ENCODE measurements around the gene OMP.

DNA sequence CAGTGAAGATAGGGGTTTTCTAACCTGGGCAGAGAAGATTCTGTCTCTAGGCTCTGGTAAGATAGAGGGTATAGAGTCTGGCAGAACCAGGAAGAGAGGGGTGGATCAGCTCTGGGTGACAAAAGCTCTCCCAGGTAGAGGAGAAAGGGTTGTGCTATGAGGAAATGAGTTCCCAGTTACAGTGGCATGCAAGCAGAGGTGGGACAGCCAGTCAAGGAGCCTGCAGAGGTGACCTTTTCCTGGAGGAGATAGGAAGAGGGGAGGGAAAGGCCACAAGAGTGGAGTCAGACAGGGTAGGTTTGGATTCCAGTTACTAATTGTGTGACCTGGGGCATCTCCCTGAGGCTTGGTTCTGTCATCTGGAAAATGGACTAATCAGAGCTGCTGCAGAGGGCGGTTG is 39.2 kb upstream of the OMP start:
- TF ChIP-seq EP300 (IDR thresholded peaks at IDR 0.05) (no peak), POLR2AphosphoS5 (IDR thresholded peaks at IDR 0.05) (no peak), POLR2A (IDR thresholded peaks at IDR 0.05) (no peak)
- TF ChIP-seq, protein P1, sequence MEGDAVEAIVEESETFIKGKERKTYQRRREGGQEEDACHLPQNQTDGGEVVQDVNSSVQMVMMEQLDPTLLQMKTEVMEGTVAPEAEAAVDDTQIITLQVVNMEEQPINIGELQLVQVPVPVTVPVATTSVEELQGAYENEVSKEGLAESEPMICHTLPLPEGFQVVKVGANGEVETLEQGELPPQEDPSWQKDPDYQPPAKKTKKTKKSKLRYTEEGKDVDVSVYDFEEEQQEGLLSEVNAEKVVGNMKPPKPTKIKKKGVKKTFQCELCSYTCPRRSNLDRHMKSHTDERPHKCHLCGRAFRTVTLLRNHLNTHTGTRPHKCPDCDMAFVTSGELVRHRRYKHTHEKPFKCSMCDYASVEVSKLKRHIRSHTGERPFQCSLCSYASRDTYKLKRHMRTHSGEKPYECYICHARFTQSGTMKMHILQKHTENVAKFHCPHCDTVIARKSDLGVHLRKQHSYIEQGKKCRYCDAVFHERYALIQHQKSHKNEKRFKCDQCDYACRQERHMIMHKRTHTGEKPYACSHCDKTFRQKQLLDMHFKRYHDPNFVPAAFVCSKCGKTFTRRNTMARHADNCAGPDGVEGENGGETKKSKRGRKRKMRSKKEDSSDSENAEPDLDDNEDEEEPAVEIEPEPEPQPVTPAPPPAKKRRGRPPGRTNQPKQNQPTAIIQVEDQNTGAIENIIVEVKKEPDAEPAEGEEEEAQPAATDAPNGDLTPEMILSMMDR (IDR thresholded peaks at IDR 0.05), result no peak
